Trophoblast cell (in vitro differentiated cells and primary cell): ENCODE measurements around the gene MPV17.

Experiments
- DNase-seq, 2 donors: peaks; one replicate each; pipeline ENCODE4 v3.0.0-alpha.2; 2016
- H2AFZ ChIP-seq: 2 replicates; pipeline ENCODE4 v1.6.1; 2013; ENCODE audit warnings: low read length, moderate library complexity, mild to moderate bottlenecking; ENCODE audit not compliant: insufficient read depth, poor library complexity
- H2AK5ac ChIP-seq: 2 replicates; pipeline ENCODE4 v1.6.1; 2013; ENCODE audit warnings: mild to moderate bottlenecking, low read length
- H2BK120ac ChIP-seq: 2 replicates; pipeline ENCODE4 v1.6.1; 2013; ENCODE audit warnings: low read length, mild to moderate bottlenecking, moderate library complexity; ENCODE audit not compliant: insufficient read depth, poor library complexity
- H2BK12ac ChIP-seq: 2 replicates; pipeline ENCODE4 v1.6.1; 2013; ENCODE audit warnings: mild to moderate bottlenecking, low read length, moderate library complexity
- H2BK5ac ChIP-seq: 2 replicates; pipeline ENCODE4 v1.6.1; 2013; ENCODE audit warnings: low read length, low read depth, moderate library complexity, mild to moderate bottlenecking; ENCODE audit not compliant: poor library complexity
- H3K14ac ChIP-seq: 2 replicates; pipeline ENCODE4 v1.6.1; 2013; ENCODE audit warnings: mild to moderate bottlenecking, low read length
- H3K18ac ChIP-seq: 2 replicates; pipeline ENCODE4 v1.6.1; 2013; ENCODE audit warnings: mild to moderate bottlenecking, low read length
- H3K23ac ChIP-seq: 2 replicates; pipeline ENCODE4 v1.6.1; 2013; ENCODE audit warnings: low read length
- H3K27ac ChIP-seq: 2 replicates; pipeline ENCODE4 v1.5.1; 2013; ENCODE audit warnings: low read depth, mild to moderate bottlenecking, inconsistent platforms, low read length, moderate library complexity
- H3K27me3 ChIP-seq: 2 replicates; pipeline ENCODE4 v1.6.1; 2013; ENCODE audit warnings: inconsistent platforms, mild to moderate bottlenecking, low read length, moderate library complexity; ENCODE audit not compliant: insufficient read depth
- H3K36me3 ChIP-seq, 2 experiments: 1 replicate in 1 of 2; 2 replicates in 1 of 2; pipeline ENCODE4 v1.6.1; 2013; ENCODE audit warnings: low read length in 2 of 2, mild to moderate bottlenecking in 2 of 2, moderate library complexity in 1 of 2; ENCODE audit not compliant: insufficient read depth in 2 of 2, control insufficient read depth in 1 of 2
- H3K4ac ChIP-seq: 2 replicates; pipeline ENCODE4 v1.6.1; 2013; ENCODE audit warnings: low read depth, mild to moderate bottlenecking, low read length, moderate library complexity
- H3K4me1 ChIP-seq, 2 experiments: 1 replicate in 1 of 2; 2 replicates in 1 of 2; pipeline ENCODE4 v1.6.1; 2013; ENCODE audit warnings: low read length in 2 of 2, mild to moderate bottlenecking in 2 of 2, moderate library complexity in 1 of 2; ENCODE audit not compliant: insufficient read depth in 2 of 2, control insufficient read depth in 1 of 2
- H3K4me2 ChIP-seq: 2 replicates; pipeline ENCODE4 v1.6.1; 2013; ENCODE audit warnings: inconsistent platforms, mild to moderate bottlenecking, low read length, moderate library complexity
- H3K4me3 ChIP-seq: 2 replicates; pipeline ENCODE4 v1.5.1; 2013; ENCODE audit warnings: mild to moderate bottlenecking, low read depth, low read length, inconsistent platforms
- H3K79me1 ChIP-seq: one replicate; pipeline ENCODE4 v1.6.1; 2013; ENCODE audit warnings: low read length
- H3K79me2 ChIP-seq: 2 replicates; pipeline ENCODE4 v1.6.1; 2013; ENCODE audit warnings: low read length, mild to moderate bottlenecking; ENCODE audit not compliant: control insufficient read depth, insufficient read depth, poor library complexity
- H3K9ac ChIP-seq: 2 replicates; pipeline ENCODE4 v1.6.1; 2013; ENCODE audit warnings: mild to moderate bottlenecking, low read length
- H3K9me3 ChIP-seq: 2 replicates; pipeline ENCODE4 v1.6.1; 2013; ENCODE audit warnings: low read depth, mild to moderate bottlenecking, control low read depth, inconsistent platforms, low read length; ENCODE audit not compliant: insufficient read depth
- H4K12ac ChIP-seq: 2 replicates; pipeline ENCODE4 v1.6.1; 2013; ENCODE audit warnings: low read depth, mild to moderate bottlenecking, low read length, moderate library complexity
- H4K8ac ChIP-seq: 2 replicates; pipeline ENCODE4 v1.6.1; 2013; ENCODE audit warnings: low read depth, mild to moderate bottlenecking, low read length, moderate library complexity
- H4K91ac ChIP-seq: one replicate; pipeline ENCODE4 v1.6.1; 2013; ENCODE audit warnings: low read depth, mild to moderate bottlenecking, low read length, moderate library complexity
- WGBS: extraction: QIAGEN DNeasy Blood & Tissue Kit; methylation state at CpG from one replicate; pipeline ENCODE4 v1.1.7; 2013; ENCODE audit warnings: missing lambda C conversion rate; ENCODE audit not compliant: insufficient read length, insufficient coverage; ENCODE audit errors: extremely low coverage; 5-methylcytosine and 5-hydroxymethylcytosine counted together

MPV17 gene

GRCh38 chr2:27285481-27285880, 37.4 kb downstream of the MPV17 start:
- no peak overlapping the region for H3K14ac ChIP-seq
- H3K4me2 ChIP-seq: no peak overlapping the region
- no peaks in the 10 kb centered on the region for H3K36me3 ChIP-seq
- no peak overlapping the region for H4K91ac ChIP-seq
- H3K9me3 ChIP-seq: peaks cover 2% of the 10 kb centered on the region
- no peak overlapping the region for H3K23ac ChIP-seq
- DNase-seq: no peak
- H3K4me3 ChIP-seq: no peak overlapping the region
- H2AK5ac ChIP-seq: no peak overlapping the region
- H3K4ac ChIP-seq: no peak overlapping the region
- H3K4me1 ChIP-seq: peaks cover 4 to 7% of the 10 kb centered on the region in 2 experiments
- H4K8ac ChIP-seq: no peak overlapping the region
- no peak overlapping the region for H2BK5ac ChIP-seq
- H2BK12ac ChIP-seq: no peak overlapping the region
- H3K27me3 ChIP-seq: no peaks in the 10 kb centered on the region
- no peak overlapping the region for H3K27ac ChIP-seq
- H3K9ac ChIP-seq: no peak overlapping the region
- no peaks in the 10 kb centered on the region for H3K79me1 ChIP-seq
- no peaks in the 10 kb centered on the region for H3K79me2 ChIP-seq
- no peak overlapping the region for H4K12ac ChIP-seq
- H3K18ac ChIP-seq: no peak overlapping the region
- H2AFZ ChIP-seq: no peak overlapping the region
- H2BK120ac ChIP-seq: no peak overlapping the region
- WGBS: no CpG with 5 or more reads among the region's 6 CpGs

DNA sequence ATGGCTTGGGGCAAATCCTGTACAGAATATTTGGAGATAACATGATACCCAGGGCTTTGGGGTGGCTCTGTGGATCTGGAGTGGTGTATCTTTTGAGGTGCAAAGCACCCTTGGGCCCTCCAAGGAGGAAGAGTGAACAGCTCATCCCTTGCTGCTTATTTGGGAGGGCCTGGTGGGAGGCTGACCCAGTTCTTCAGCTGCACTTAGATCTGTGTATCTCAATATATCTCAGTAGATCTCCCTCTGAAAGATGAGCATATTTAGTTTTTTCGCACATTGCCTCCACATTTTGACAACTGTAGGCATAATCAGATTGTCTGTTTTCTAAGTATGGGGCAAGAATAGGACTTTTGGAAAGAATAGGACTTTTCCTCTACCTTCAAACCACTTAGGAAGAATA, 37.9 kb downstream of the MPV17 start:
- no peak overlapping the region for H3K4ac ChIP-seq
- H3K4me3 ChIP-seq: no peak overlapping the region
- no peak overlapping the region for H2AK5ac ChIP-seq
- peaks cover 2% of the 10 kb centered on the region for H3K9me3 ChIP-seq
- no CpG with 5 or more reads among the region's 1 CpG for WGBS
- no peak overlapping the region for H3K23ac ChIP-seq
- no peak overlapping the region for H4K12ac ChIP-seq
- no peaks in the 10 kb centered on the region for H3K36me3 ChIP-seq
- no peak overlapping the region for H3K14ac ChIP-seq
- H3K79me1 ChIP-seq: no peaks in the 10 kb centered on the region
- no peak overlapping the region for H2BK5ac ChIP-seq
- H2BK120ac ChIP-seq: no peak overlapping the region
- no peak overlapping the region for H2AFZ ChIP-seq
- no peak for DNase-seq
- H3K27ac ChIP-seq: no peak overlapping the region
- H3K9ac ChIP-seq: no peak overlapping the region
- no peak overlapping the region for H3K18ac ChIP-seq
- no peak overlapping the region for H2BK12ac ChIP-seq
- H4K91ac ChIP-seq: no peak overlapping the region
- H3K79me2 ChIP-seq: no peaks in the 10 kb centered on the region
- peaks cover 4 to 7% of the 10 kb centered on the region in 2 experiments for H3K4me1 ChIP-seq
- H4K8ac ChIP-seq: no peak overlapping the region
- no peaks in the 10 kb centered on the region for H3K27me3 ChIP-seq
- H3K4me2 ChIP-seq: no peak overlapping the region

GRCh38 chr2:27282892-27283291, 40.0 kb downstream of the MPV17 start:
- no peak overlapping the region for H3K18ac ChIP-seq
- no CpG with 5 or more reads among the region's 5 CpGs for WGBS
- H3K23ac ChIP-seq: no peak overlapping the region

DNA sequence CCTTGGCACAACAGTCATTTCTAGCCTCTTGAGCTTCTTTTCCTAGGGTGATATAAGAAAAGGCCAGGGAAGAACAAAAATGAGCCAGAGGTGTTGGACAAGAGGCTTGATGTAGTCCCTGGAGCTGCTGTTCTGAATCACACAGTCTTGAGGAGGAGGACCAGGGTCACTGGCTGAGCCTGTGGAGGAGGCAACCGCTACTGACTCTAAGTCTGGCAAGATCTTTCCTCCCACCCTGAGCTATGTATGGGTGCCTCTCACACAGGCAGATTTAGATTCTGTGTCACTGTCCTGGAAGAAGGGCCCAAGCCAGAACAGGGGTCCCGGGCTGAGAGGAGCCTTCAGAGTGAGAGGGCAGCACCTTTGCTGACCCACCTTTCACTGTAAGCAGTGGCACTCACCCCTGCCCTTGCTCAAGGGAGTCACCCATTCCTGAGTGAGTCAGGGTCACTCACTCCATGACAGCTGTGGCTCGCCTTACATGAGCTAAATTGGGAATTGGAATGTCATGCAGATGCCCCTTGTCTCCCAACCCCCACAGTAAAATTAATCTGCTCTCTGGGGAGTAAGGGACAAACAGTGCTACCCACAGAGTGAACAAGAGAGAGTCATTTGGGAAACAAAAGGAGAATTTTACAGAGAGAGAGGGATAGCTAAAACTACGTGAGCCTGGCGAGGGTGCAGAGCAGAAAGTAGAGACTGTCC, 40.9 kb downstream of the MPV17 start, which contains the start of gene TRIM54:
Gene TRIM54 (plus strand): TSS at position 575 of the 705 bp plus-strand sequence. CDS start 303 bp downstream, outside the sequence.
- Histone ChIP-seq H2AFZ (no peak within 1 kb of the TSS), H2BK5ac (no peak within 1 kb of the TSS), H3K36me3 (no peaks in the 10 kb centered on the region), H4K91ac (no peak within 1 kb of the TSS), H3K14ac (peak within 1 kb of the TSS; percentile 37), H3K79me2 (no peaks in the 10 kb centered on the region), H2AK5ac (no peak within 1 kb of the TSS), H3K9ac (no peak within 1 kb of the TSS), H3K18ac (no peak within 1 kb of the TSS), H4K12ac (no peak within 1 kb of the TSS), H3K27me3 (no peaks in the 10 kb centered on the region), H3K4ac (no peak within 1 kb of the TSS), H2BK12ac (no peak within 1 kb of the TSS), H2BK120ac (no peak within 1 kb of the TSS), H4K8ac (no peak within 1 kb of the TSS), H3K4me2 (no peak within 1 kb of the TSS), H3K27ac (no peak within 1 kb of the TSS), H3K4me3 (no peak within 1 kb of the TSS), H3K23ac (peak within 1 kb of the TSS; percentile 29), H3K4me1 (peaks cover 4 to 7% of the 10 kb centered on the region in 2 experiments), H3K79me1 (no peaks in the 10 kb centered on the region), H3K9me3 (peaks cover 2% of the 10 kb centered on the region)
- no CpG with 5 or more reads among the region's 5 CpGs for WGBS
- peak in 1 of 2 donors; percentile 26 for DNase-seq

More at GRCh38 chr2:27282892-27283291, 40.0 kb downstream of the MPV17 start:
- Histone ChIP-seq H3K9me3 (peaks cover 2% of the 10 kb centered on the region), H3K9ac (no peak overlapping the region), H3K79me1 (no peaks in the 10 kb centered on the region), H2BK5ac (no peak overlapping the region), H3K36me3 (no peaks in the 10 kb centered on the region), H2BK120ac (no peak overlapping the region), H4K12ac (no peak overlapping the region), H3K4me1 (peaks cover 4 to 7% of the 10 kb centered on the region in 2 experiments), H3K79me2 (no peaks in the 10 kb centered on the region), H3K14ac (peak overlapping the region; percentile 37), H4K91ac (no peak overlapping the region), H2AK5ac (no peak overlapping the region), H3K27me3 (no peaks in the 10 kb centered on the region), H3K27ac (no peak overlapping the region), H4K8ac (no peak overlapping the region), H3K4me3 (no peak overlapping the region), H3K4me2 (no peak overlapping the region), H3K4ac (no peak overlapping the region), H2AFZ (no peak overlapping the region), H2BK12ac (no peak overlapping the region)
- DNase-seq: no peak
